GM12878 (cell line): ENCODE measurements around the gene SOWAHD. TPM values are rescaled to one million over a fixed set of nuclear protein-coding genes. Genes with fewer than 3 reads are reported as not detected.
A peak's percentile ranks its signal among the peaks of the same experiment; 100 is the strongest.

ENCODE experiments used
- ASH2L ChIP-seq: fragments of 300-600, 200-600 bp; sonication (generic); IDR thresholded peaks from 2 replicates; pipeline ENCODE4 v1.6.1; 2017; ENCODE audit warnings: low read depth, mild to moderate bottlenecking, borderline replicate concordance
- BRCA1 ChIP-seq: IDR thresholded peaks from 2 replicates; pipeline ENCODE4 v1.6.1; 2011; ENCODE audit warnings: low read depth, low read length, improper control_type of control experiment
- EZH2 ChIP-seq: IDR thresholded peaks from 2 replicates; pipeline ENCODE4 v1.6.1; 2012; ENCODE audit warnings: low read depth, mild to moderate bottlenecking, control low read depth, inconsistent platforms, low read length, borderline replicate concordance; ENCODE audit not compliant: control insufficient read depth
- GABPA ChIP-seq: IDR thresholded peaks from 2 replicates; pipeline ENCODE4 v1.6.1; 2014; ENCODE audit warnings: antibody characterized with exemption, low read depth, mild to moderate bottlenecking, inconsistent platforms
- HDGF ChIP-seq: fragments of 450-650 bp; IDR thresholded peaks from 2 replicates; pipeline ENCODE4 v1.6.1; 2016; ENCODE audit warnings: antibody characterized with exemption
- NFYA ChIP-seq: IDR thresholded peaks from 2 replicates; pipeline ENCODE4 v1.6.1; 2011; ENCODE audit warnings: low read depth, mild to moderate bottlenecking, low read length, improper control_type of control experiment, borderline replicate concordance
- NFYB ChIP-seq: IDR thresholded peaks from 2 replicates; pipeline ENCODE4 v1.6.1; 2011; ENCODE audit warnings: low read depth, mild to moderate bottlenecking, low read length, improper control_type of control experiment, moderate library complexity; ENCODE audit not compliant: insufficient read depth
- NR2C1 ChIP-seq: fragments of 450-650 bp; IDR thresholded peaks from 2 replicates; pipeline ENCODE4 v1.6.1; 2017; ENCODE audit warnings: antibody characterized with exemption, mild to moderate bottlenecking, moderate library complexity
- NRF1 ChIP-seq: conservative IDR thresholded peaks from 2 replicates; pipeline ENCODE4 v1.6.1; 2011; ENCODE audit warnings: mild to moderate bottlenecking, low read depth, low read length, improper control_type of control experiment
- PAX8 ChIP-seq: fragments of 450-650 bp; IDR thresholded peaks from 2 replicates; pipeline ENCODE4 v1.6.1; 2017; ENCODE audit warnings: mild to moderate bottlenecking, moderate library complexity
- POLR2AphosphoS5 ChIP-seq: IDR thresholded peaks from 2 replicates; pipeline ENCODE4 v1.6.1; 2011; ENCODE audit warnings: mild to moderate bottlenecking, low read length, inconsistent platforms
- RAD51 ChIP-seq: fragments of 450-650 bp; IDR thresholded peaks from 2 replicates; pipeline ENCODE4 v1.6.1; 2016; ENCODE audit warnings: moderate library complexity, mild to moderate bottlenecking, inconsistent platforms
- SP1 ChIP-seq: IDR thresholded peaks from one replicate; pipeline ENCODE4 v1.6.1; 2011; ENCODE audit warnings: low read depth, low read length
- SPI1 ChIP-seq: IDR thresholded peaks from 2 replicates; pipeline ENCODE4 v1.6.1; 2011; ENCODE audit warnings: low read depth, mild to moderate bottlenecking, low read length, moderate library complexity, borderline replicate concordance; ENCODE audit not compliant: insufficient read depth
- STAT3 ChIP-seq: IDR thresholded peaks from 2 replicates; pipeline ENCODE4 v1.6.1; 2011; ENCODE audit warnings: low read depth, low read length, improper control_type of control experiment
- SUPT20H ChIP-seq: IDR thresholded peaks from 2 replicates; pipeline ENCODE4 v1.6.1; 2011; ENCODE audit warnings: low read depth, mild to moderate bottlenecking, low read length, moderate library complexity, borderline replicate concordance; ENCODE audit not compliant: control insufficient read depth
- YY1 ChIP-seq: IDR thresholded peaks from 2 replicates; pipeline ENCODE4 v1.6.1; 2011; ENCODE audit warnings: low read depth, mild to moderate bottlenecking, low read length
- polyA plus RNA-seq, 11 experiments: library from polyadenylated mRNA; depleted of rRNA in 4 of 11; unstranded in 6 of 11; stranded (reverse) in 5 of 11; fragments of >200 nt; fragmentation: Nextera tagmentation in 4 of 11; fragmentation: Illumina TruSeq in 1 of 11; extraction: Ambion mirVana in 4 of 11; extraction: Trizol in 1 of 11; gene quantifications; 1 replicate in 1 of 11; 2 replicates in 10 of 11; pipeline versions ENCODE4 v1.2.1 to v1.2.3, GENCODE V29; 2011 to 2016; ENCODE audit warnings: inconsistent platforms in 2 of 11, missing spikeins in 2 of 11, low read depth in 1 of 11
- total RNA-seq, 4 experiments: library from RNA; depleted of rRNA in 3 of 4; stranded (reverse); fragments of >200 nt in 3 of 4; fragmentation: Illumina TruSeq in 1 of 4; extraction: Trizol in 1 of 4; gene quantifications; 2 replicates each; pipeline versions ENCODE4 v1.2.1 to v1.2.3, GENCODE V29; 2013 to 2021
- TF ChIP-seq, protein P1 (sequence below): fragments of 450-650 bp; IDR thresholded peaks from 2 replicates; pipeline ENCODE4 v1.6.1; 2018; ENCODE audit warnings: borderline replicate concordance, mild to moderate bottlenecking; ENCODE audit not compliant: partially characterized antibody
- TF ChIP-seq, protein P2 (sequence below): IDR thresholded peaks from 2 replicates; pipeline ENCODE4 v1.6.1; 2011; ENCODE audit warnings: mild to moderate bottlenecking, low read depth, low read length, moderate library complexity; ENCODE audit not compliant: insufficient replicate concordance
- TF ChIP-seq, protein P3 (sequence below): fragments of 450-650 bp; formaldehyde crosslinking; IDR thresholded peaks from 2 replicates; pipeline ENCODE4 v1.4.0; 2022; ENCODE audit warnings: mild to moderate bottlenecking, moderate library complexity
- TF ChIP-seq, protein P4 (sequence below): fragments of 150-350 bp; IDR thresholded peaks from 2 replicates; pipeline ENCODE4 v1.6.1; 2014; ENCODE audit warnings: mild to moderate bottlenecking, low read depth, low read length

SOWAHD gene
- total and polyA plus RNA-seq, 10 of the 15 experiments (the other 5 are each of a cell fraction or from before 2014, with no cell fraction given) = 0.27 to 7.4 (median 2.6) TPM

DNA sequence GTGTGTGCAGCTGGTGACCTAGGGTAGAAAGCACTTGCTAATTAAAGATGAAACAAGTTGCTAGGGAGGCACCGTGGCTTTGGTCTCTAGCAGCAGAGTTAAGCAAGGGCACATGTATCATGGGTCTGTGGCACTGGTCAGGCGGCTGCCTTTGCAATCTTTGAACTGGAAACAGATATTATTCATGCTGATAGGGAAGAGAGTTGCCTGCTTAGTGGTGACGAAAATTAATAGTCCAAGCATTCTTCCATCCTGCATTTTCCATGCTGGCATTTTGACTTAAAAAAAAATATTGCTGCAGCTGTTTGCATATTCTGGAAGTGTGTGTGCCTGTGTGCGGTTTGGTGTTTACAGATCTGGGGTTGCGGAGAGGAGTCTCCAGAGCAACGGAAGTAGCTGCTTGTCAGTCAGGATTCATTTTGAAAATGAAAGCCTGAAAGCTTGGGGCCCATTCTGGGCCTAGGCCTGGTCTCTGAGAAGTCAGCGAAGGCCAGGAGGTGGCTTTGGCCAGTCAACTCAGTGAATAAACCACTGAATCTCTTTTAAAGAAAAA, 2.3 kb upstream of the SOWAHD start (continued):
- TF ChIP-seq, protein P1, sequence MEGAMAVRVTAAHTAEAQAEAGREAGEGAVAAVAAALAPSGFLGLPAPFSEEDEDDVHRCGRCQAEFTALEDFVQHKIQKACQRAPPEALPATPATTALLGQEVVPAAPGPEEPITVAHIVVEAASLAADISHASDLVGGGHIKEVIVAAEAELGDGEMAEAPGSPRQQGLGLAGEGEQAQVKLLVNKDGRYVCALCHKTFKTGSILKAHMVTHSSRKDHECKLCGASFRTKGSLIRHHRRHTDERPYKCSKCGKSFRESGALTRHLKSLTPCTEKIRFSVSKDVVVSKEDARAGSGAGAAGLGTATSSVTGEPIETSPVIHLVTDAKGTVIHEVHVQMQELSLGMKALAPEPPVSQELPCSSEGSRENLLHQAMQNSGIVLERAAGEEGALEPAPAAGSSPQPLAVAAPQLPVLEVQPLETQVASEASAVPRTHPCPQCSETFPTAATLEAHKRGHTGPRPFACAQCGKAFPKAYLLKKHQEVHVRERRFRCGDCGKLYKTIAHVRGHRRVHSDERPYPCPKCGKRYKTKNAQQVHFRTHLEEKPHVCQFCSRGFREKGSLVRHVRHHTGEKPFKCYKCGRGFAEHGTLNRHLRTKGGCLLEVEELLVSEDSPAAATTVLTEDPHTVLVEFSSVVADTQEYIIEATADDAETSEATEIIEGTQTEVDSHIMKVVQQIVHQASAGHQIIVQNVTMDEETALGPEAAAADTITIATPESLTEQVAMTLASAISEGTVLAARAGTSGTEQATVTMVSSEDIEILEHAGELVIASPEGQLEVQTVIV = no peak
- TF ChIP-seq NFYA (no peak), HDGF (no peak), BRCA1 (no peak), SUPT20H (no peak), NRF1 (no peak), EZH2 (no peak), PAX8 (no peak), SP1 (peak; percentile 69), ASH2L (no peak), SPI1 (peak; percentile 13; the same call in 1 of the 2 replicates), RAD51 (peak; percentile 55), STAT3 (peak; percentile 77; the same call in 1 of the 2 replicates), NFYB (no peak), NR2C1 (no peak), GABPA (peak; percentile 54; the same call in 1 of the 2 replicates), POLR2AphosphoS5 (no peak), YY1 (peak; percentile 52)
- TF ChIP-seq, protein P2, sequence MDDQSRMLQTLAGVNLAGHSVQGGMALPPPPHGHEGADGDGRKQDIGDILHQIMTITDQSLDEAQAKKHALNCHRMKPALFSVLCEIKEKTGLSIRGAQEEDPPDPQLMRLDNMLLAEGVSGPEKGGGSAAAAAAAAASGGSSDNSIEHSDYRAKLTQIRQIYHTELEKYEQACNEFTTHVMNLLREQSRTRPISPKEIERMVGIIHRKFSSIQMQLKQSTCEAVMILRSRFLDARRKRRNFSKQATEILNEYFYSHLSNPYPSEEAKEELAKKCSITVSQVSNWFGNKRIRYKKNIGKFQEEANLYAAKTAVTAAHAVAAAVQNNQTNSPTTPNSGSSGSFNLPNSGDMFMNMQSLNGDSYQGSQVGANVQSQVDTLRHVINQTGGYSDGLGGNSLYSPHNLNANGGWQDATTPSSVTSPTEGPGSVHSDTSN = peak; percentile 85
- TF ChIP-seq, protein P3, sequence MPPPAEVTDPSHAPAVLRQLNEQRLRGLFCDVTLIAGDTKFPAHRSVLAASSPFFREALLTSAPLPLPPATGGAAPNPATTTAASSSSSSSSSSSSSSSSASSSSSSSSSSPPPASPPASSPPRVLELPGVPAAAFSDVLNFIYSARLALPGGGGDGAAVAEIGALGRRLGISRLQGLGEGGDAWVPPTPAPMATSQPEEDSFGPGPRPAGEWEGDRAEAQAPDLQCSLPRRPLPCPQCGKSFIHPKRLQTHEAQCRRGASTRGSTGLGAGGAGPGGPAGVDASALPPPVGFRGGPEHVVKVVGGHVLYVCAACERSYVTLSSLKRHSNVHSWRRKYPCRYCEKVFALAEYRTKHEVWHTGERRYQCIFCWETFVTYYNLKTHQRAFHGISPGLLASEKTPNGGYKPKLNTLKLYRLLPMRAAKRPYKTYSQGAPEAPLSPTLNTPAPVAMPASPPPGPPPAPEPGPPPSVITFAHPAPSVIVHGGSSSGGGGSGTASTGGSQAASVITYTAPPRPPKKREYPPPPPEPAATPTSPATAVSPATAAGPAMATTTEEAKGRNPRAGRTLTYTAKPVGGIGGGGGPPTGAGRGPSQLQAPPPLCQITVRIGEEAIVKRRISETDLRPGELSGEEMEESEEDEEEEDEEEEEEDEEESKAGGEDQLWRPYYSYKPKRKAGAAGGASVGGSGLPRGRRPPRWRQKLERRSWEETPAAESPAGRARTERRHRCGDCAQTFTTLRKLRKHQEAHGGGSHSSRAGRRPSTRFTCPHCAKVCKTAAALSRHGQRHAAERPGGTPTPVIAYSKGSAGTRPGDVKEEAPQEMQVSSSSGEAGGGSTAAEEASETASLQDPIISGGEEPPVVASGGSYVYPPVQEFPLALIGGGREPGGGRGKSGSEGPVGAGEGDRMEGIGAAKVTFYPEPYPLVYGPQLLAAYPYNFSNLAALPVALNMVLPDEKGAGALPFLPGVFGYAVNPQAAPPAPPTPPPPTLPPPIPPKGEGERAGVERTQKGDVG (CRISPR knock-in tag) = no peak
- TF ChIP-seq, protein P4, sequence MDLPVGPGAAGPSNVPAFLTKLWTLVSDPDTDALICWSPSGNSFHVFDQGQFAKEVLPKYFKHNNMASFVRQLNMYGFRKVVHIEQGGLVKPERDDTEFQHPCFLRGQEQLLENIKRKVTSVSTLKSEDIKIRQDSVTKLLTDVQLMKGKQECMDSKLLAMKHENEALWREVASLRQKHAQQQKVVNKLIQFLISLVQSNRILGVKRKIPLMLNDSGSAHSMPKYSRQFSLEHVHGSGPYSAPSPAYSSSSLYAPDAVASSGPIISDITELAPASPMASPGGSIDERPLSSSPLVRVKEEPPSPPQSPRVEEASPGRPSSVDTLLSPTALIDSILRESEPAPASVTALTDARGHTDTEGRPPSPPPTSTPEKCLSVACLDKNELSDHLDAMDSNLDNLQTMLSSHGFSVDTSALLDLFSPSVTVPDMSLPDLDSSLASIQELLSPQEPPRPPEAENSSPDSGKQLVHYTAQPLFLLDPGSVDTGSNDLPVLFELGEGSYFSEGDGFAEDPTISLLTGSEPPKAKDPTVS = no peak
